GM21390 (cell line): ENCODE results near the gene ELP1.
"Not testable (repeated sequence)": the region's sequence is repeated elsewhere in the genome, so short reads cannot be mapped to it uniquely, and the experiment has no call there.

ENCODE experiments used
- ATAC-seq: cut with Tn5 transposase; IDR thresholded peaks from one replicate; pipeline ENCODE4 v1.9.1; 2021; ENCODE audit not compliant: unreplicated experiment

ELP1 gene

GRCh38 chr9:108928386-108928785, 5.5 kb downstream of the ELP1 start:
- ATAC-seq: no peak

DNA sequence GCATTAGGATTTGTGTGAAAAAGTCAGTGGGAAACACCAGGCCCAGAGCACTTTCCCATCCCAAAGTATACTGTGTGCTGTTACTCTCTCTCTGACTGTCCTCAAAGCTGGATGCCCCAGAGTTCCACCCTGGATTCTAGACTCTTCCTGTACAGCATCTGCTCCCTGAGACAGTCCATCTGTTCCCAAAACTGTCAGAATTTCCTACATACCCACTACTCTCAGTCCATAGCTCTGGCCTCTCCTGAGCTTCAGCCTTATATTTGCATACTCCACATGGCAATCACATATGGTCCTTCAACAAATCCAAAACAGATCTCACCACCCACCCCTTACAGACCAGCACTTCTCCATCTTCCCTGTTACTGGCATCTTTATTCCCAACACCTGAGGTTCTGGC, 9.5 kb downstream of the ELP1 start:
- ATAC-seq: no peak

DNA sequence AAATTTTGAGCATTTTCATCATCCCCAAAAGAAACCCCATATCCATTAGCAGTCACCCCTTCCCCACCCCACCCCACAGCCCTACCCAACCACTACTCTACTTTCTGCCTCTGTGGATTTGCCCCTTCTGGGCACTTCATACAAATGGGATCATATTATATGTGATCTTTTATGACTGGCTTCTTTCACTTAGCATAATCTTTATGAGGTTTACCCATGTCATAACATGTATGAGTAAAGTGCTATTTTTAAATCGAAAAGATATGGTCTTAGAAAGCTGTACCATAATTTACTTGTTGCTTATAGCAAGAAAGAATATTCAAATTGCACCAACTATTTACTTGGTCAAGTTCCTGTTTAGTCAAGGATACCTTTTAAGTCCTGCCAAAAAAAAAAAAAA, 12.7 kb downstream of the ELP1 start:
- ATAC-seq: no peak

DNA sequence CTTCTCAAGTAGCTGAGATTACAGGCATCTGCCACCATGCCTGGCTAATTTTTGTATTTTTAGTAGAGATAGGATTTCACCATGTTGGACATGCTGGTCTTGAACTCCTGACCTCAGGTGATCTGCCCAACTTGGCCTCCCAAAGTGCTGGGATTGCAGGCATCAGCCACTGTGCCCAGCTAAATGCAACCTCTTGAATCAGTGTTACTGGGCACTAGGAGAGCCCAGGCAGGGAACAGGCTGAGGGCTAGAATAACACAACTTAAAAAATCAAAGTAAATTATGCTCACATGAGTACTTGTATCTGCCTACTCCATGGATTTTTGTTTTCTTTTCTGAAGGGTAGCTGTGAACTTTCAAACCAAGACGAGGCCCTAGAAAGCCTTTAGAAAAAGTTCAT, 13.5 kb downstream of the ELP1 start:
- ATAC-seq: not testable (repeated sequence)

DNA sequence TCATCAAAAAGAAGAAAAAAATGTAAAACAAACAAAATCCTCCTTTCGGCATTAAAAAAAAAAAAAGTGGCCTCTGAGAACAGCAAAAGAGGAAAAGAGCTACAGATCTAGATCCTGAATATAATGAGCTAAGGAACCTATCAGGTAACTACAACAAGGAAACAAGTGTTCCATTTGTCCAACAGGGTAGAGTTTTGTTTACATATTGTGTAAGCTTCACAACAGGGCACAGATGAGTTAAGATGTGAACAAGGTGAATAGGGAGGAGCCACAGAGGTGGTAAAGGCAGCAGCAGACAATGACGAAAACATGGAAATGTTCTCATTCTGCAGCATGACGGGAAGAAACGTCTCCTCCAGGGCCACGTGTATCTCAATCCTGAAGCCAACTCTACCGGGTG, 14.4 kb downstream of the ELP1 start:
- no peak for ATAC-seq

DNA sequence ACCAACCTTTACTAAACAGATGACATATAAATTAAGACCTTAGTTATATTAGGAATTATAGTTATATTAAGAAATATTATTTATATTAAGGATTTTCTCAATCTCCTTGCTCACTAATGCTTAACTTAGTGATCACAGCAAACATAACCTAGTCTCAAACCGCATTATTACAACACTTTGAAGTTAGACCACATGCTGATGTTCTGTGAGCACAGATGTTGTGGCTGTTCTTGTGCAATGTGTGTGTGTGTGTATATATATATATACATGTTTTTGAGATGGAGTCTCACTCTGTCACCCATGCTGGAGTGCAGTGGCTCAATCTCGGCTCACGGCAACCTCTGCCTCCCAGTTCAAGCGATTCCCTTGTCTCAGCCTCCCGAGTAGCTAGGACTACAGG, 20.5 kb downstream of the ELP1 start:
- no peak for ATAC-seq

GRCh38 chr9:108911820-108912219, 22.1 kb downstream of the ELP1 start:
- no peak for ATAC-seq

DNA sequence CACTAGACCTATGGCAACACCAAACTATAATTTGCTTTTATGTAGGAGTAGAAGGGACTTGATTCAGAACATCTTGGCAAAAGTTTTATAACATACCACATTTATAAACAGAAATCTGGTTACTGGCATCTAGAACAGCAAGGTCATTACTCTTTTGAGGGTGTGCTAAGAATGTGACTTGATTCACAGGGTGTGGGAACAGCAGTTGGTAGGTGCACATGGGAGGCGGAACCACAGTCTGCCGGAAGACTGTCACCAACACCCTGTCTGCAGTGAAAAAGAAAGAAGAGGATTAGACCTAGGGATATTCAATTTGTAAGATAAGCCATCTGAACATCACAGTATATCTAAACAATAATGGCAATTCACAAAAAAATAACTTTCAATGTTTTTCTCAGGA, 23.0 kb downstream of the ELP1 start:
- ATAC-seq: no peak

- ATAC-seq: no peak
Observed at GRCh38 chr9:108910402-108910801, 23.5 kb downstream of the ELP1 start.

- ATAC-seq: no peak
Observed at GRCh38 chr9:108905494-108905893, 28.4 kb downstream of the ELP1 start.

- no peak for ATAC-seq
Observed at GRCh38 chr9:108904161-108904560, 29.8 kb downstream of the ELP1 start.

GRCh38 chr9:108903420-108904103, 30.4 kb downstream of the ELP1 start:
- ATAC-seq: no peak

DNA sequence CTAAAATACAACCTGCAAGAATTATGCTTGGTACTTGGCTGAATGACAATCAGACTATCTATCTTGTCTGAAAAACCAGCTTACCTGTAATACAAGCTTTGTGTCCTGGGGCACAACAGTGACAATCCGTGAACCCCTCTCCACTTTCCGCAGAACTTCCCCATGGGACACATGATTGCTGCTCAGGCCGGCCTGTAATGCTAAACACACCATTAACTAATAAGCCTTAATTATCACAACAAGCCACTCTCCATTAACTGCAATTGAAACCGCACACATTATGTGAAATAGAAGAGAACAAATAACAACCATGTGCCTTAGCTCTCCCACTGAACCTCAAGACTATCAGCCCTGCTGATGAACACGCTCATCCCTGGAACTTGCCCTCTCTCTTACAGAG, 33.7 kb downstream of the ELP1 start:
- no peak for ATAC-seq

DNA sequence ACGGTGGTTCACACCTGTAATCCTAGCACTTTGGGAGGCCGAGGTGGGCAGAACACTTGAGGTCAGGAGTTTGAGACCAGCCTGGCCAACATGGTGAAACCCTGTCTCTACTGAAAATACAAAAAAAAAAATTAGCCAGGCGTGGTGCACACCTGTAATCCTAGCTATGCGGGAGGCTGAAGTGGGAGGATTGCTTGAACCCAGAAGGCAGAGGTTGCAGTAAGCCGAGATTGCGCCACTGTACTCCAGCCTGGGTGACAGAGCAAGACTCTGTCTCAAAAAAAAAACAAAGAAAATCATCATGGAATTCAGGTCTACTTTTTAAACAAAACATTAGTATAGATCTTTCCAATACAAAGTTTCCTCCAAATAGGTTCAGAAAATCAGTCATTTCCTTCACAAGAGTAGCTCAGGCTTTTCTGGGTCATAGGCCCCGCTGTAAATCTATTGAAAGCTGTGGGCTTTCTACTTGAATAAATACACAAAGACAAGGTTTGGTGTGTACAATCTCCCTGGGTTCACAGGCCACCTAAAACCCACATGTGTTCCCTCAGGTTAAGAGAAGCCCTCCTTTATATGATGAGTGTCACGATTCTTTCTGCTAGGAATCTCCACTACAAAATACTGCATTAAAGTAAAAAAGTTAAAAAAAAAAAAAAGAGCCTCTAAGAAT, 34.8 kb downstream of the ELP1 start:
- ATAC-seq: not testable (repeated sequence)

- no peak for ATAC-seq
Observed at GRCh38 chr9:108897324-108898096, 36.4 kb downstream of the ELP1 start.

DNA sequence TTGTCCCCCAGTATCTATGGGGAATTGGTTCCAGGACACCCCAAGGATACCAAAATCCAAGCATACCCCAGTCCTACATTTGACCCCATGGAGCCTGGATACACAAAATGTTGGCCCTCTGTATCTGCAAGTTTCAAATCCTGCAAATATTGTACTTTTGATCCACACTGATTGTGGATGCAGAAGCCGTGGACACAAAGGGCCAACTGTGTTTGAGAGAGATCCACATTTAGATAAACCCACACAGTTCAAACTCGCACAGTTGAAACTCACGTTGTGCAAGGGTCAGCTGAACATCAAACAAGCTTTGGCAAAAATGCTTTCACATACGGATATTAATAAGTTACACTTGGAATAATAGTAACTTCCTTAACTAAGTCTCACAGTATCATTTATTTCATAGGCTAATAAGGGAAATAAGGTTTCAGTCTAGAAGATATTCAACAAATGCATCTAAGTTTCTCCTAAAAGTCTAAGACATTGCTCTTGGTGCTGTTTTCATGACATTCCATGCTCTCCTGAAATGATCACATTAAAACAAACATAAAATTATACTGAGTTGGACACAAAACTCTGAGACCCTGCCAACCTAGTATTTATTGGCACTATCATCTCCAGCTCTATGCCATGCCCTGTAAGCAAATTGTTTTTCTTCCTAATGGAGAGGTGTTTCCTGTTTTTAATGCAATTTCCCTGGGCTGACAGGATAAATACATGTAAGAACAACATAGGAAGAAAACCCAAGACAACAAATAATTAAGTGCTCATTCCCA, 39.5 kb downstream of the ELP1 start:
- ATAC-seq: no peak

- ATAC-seq: no peak
Observed at GRCh38 chr9:108889649-108890067, 44.3 kb downstream of the ELP1 start.

- ATAC-seq: not testable (repeated sequence)
Observed at GRCh38 chr9:108886594-108887271, 47.2 kb downstream of the ELP1 start.

DNA sequence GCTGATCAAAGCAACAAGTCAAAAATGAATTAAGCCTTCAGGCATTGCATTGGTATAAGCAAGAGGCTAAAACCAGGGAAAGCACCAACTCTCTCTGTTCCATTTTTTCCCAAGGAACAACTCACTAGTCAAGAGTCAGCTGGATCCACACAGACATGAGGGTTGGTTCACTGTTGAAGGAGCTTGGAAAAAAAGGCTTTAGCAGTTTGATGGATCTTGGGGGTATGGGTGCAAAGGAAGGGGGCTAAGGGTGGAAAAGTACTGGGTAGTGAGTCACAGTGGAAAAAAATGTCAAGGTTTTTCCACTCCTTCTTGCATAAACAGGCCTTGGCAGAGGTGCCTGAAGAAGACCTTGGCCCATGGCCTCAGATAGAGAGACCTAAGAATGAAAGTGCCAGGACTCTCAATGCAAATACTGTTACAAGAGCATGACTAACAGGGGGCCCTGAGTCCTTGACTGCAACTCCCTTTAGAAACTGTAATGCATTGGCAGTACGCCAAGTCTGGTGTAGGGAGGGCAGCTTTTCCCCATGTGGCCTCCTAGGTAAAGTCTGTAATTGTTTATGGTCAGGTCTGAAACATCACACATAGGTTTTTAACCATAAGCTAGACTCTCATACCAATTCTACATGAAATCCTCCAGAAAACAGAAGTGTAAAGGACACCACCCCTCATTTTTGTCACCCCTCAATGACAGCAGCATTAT, 48.1 kb downstream of the ELP1 start:
- ATAC-seq: peak; percentile 99

- ATAC-seq: no peak
Observed at GRCh38 chr9:108884701-108885100, 49.2 kb downstream of the ELP1 start.
